Stimulated activated CD4-positive, alpha-beta T cell treated with anti-CD3 and anti-CD28 coated beads, Interleukin-4, amount 100 ng/mL, for 1 hour (primary cell): ENCODE results near the gene CLRN2.
"Not testable (repeated sequence)": the region's sequence is repeated elsewhere in the genome, so short reads cannot be mapped to it uniquely, and the experiment has no call there.

Source experiments
- DNase-seq: peaks from one replicate; pipeline ENCODE4 v3.0.0-alpha.2; 2020

CLRN2 gene

DNA sequence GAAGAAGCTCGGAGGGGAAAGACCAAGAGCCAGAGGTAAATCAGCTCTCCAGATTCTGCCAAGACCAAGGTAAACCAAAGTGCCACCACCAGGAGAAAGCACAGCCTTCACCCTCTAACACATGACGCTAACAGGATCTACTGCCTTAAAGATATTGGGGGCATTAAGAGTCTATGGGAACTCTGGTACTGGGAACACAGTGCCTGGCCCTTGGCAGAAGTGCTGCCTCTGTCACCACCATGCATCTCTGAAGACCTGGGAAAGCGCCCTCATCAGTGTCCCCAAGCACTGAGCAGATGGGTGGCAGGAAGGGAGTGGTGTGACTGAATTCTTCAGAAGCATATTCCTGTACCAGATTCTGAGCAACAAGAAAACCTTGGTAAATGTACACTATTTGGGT is 4.4 kb upstream of the CLRN2 start:
- DNase-seq: no peak

- no peak for DNase-seq
These were observed 3.9 kb upstream of the CLRN2 start for GRCh38 chr4:17511051-17511450.

DNA sequence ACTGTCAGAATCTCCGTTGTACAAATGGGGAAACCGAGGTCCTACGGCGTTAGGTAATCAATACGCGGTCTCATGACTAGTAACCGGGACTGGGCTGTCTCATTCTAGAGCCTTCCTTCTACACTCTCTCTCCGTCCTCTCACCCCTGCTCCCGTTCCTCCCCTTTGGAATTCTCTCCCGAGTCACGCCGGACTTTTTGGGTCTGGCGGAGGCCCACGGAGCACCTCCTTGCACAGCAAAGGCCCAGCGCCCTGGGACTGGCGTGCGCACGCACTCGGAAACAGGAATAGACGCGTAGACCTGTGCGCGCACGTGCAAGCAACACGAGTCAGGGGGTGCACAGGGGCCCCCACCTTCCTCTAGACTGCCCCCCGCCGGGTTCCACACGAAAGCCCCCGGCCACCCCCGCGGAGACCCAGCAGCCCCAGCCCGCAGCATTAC is 3.4 kb upstream of the CLRN2 start:
- peak; percentile 68 for DNase-seq

DNA sequence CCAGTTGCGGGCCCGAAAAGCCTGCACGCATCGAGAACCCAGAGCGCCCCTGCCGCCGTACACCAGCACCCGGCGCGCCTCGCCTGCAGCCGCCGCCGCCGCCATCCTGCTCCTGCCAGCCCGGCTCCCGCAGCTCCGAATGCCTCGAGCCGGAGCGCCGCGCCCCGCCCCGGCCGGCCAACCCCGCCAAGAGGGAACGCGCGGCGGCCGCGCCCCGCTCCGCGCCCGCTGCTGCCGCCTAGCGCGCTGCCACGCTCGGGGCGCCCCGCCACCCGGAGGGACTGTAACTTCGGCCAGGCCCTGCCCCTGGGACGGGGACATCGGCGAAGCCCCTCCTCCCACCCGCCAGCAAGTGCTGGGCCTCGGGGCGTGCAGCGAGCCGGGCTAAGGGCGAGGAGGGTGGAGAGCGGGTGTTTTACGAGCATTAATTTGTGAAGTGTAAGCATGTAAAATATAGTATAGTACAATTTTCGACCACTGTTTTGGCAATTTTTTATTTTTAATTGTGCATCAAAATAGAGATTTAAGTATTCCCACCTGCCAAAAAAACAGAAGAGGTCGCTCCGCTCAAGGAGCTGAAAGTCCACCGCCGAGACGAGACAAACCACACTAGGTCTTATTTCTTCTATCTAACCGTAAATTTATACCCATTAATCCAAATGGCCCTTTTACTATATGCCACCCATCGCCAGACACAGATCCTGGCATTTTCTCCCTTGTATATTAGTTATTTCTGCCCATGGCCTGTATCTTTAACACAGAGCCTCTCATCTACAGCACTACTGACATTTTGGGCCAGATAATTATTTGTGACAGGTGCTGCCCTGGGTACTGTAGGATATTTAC is 2.8 kb upstream of the CLRN2 start, which contains the start of gene QDPR:
TSS of gene QDPR (minus strand) at position 141 of the 846 bp plus-strand sequence. CDS start at position 105, 36 bp downstream.
- peak; percentile 77 for DNase-seq

GRCh38 chr4:17512973-17513665 is 1.8 kb upstream of the CLRN2 start:
- DNase-seq: no peak

- DNase-seq: no peak
These were observed 761 bp downstream of the CLRN2 start for GRCh38 chr4:17515445-17516407.

DNA sequence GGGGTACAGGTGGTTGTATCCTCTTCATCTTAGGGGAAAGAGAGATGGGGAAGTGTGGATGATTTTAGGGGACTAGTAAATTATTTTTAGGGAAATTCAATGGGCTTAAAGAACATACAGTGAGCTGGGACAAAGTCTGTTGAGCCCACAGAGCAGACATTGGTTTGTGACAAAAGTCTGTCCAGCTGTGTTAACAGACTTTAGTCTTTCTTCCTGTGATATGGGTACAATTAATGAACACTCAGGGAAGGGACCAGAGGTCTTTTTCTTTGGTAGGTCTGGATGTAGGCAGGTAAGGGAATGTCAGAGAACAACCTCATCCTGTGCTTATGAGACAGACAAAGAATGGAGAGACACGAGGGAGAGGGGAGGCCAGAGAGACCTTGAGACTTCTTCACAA is 2.0 kb downstream of the CLRN2 start:
- no peak for DNase-seq

GRCh38 chr4:17517664-17518063 is 2.7 kb downstream of the CLRN2 start:
- no peak for DNase-seq

- DNase-seq: no peak
These were observed 6.6 kb downstream of the CLRN2 start for GRCh38 chr4:17521595-17521994.

GRCh38 chr4:17523662-17524061 is 8.7 kb downstream of the CLRN2 start:
- DNase-seq: no peak

DNA sequence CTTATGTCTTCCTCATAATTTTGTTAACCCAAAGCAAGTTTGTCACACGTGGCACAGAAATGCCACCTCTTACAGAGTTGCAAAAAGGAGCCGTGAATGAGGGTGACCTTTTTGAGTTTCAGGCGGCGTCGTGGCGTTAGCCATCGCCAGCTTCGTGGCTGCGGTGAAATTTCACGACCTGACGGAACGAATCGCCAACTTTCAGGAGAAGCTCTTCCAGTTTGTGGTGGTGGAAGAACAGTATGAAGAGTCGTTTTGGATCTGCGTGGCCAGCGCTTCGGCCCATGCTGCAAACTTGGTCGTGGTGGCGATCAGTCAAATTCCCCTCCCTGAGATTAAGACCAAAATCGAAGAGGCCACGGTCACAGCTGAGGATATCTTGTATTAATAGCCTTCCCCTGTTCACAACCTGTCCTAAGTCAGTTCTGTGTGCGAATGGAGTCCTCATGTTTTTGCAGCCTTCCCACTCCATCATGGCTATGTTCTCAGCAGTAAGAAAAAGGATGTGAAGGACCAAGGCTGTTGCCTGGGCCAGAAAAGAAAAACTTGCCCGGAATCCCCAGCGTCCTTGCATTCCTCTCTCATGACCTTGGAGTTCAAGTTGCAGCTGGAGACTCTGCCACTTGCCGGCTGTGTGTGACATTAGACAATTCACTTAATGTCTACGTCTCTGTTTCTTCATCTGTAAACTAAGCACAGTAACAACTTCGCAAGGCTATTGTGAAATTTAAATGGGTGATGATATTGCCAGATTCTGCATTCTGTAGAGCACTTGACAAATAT is 11.9 kb downstream of the CLRN2 start:
- no peak for DNase-seq

- DNase-seq: no peak
These were observed 13.7 kb downstream of the CLRN2 start for GRCh38 chr4:17528551-17529165.

- DNase-seq: no peak
These were observed 16.7 kb downstream of the CLRN2 start for GRCh38 chr4:17531538-17532285.

GRCh38 chr4:17534705-17535104 is 19.7 kb downstream of the CLRN2 start:
- no peak for DNase-seq

GRCh38 chr4:17535242-17535641 is 20.3 kb downstream of the CLRN2 start:
- no peak for DNase-seq

DNA sequence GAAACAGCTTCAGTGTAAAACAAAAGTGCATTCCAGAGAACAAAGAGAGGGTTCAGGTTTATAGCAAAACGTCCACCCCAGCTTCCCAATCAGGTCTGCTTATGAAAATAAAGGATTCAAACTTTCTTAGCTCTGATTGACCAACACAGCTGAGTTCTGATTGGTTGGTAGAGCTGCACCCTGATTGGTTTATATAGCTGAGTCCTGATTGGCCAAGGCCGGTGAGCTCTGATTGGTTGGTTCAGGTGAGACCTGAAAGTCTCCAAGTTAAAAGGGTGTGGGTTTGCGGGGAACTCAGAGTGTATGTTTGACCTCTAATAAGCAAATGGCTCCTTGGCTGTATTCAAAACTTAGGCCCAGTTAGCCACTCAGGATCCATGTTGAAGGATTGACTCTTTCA is 20.9 kb downstream of the CLRN2 start:
- peak; percentile 4 for DNase-seq

GRCh38 chr4:17537060-17537459 is 22.1 kb downstream of the CLRN2 start:
- DNase-seq: not testable (repeated sequence)

GRCh38 chr4:17544205-17544604 is 29.2 kb downstream of the CLRN2 start:
- no peak for DNase-seq

DNA sequence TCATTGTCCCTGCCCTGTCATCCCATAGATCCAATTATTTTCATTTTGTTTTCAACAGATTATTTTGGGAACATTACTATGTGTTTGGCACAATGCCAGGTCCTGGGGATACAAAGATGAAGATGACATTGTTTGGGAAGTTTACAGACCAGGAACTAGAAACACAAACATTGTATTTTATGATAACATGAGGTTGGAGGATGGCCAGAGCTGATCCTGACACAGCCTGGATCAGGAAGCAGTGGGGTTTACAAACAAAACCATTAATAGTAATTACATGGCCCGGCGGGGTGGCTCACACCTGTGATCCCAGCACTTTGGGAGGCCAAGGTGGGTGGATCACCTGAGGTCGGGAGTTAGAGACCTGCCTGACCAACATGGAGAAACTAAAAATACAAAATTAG is 29.9 kb downstream of the CLRN2 start:
- no peak for DNase-seq

GRCh38 chr4:17545374-17546140 is 30.6 kb downstream of the CLRN2 start:
- no peak for DNase-seq
